DND-41 (cell line): ENCODE results near the gene FLOT1.

Experiments used
- ATAC-seq: fragments of 200-7000 bp; cut with Tn5 transposase; 3 replicates; pipeline ENCODE4 v1.9.1; 2021; ENCODE audit warnings: low read depth; ENCODE audit not compliant: insufficient read depth
- DNase-seq: peaks from one replicate; pipeline ENCODE4 v3.0.0-alpha.2; 2020
- H2AFZ ChIP-seq: 2 replicates; pipeline ENCODE4 v1.6.0; 2012; ENCODE audit warnings: low read depth, low read length
- H3K27ac ChIP-seq: 2 replicates; pipeline ENCODE4 v1.5.1; 2012; ENCODE audit warnings: low read length, inconsistent platforms
- H3K27me3 ChIP-seq: fragments of 200-600 bp; sonication (generic); 2 replicates; pipeline ENCODE4 v1.6.0; 2012; ENCODE audit warnings: low read length, mild to moderate bottlenecking, inconsistent platforms; ENCODE audit not compliant: insufficient read depth, poor library complexity
- H3K36me3 ChIP-seq: 2 replicates; pipeline ENCODE4 v1.5.1; 2012; ENCODE audit warnings: low read length, inconsistent platforms; ENCODE audit not compliant: insufficient read depth
- H3K4me1 ChIP-seq: 2 replicates; pipeline ENCODE4 v1.5.1; 2012; ENCODE audit warnings: mild to moderate bottlenecking, low read length; ENCODE audit not compliant: insufficient read depth
- H3K4me2 ChIP-seq: 2 replicates; pipeline ENCODE4 v1.6.0; 2012; ENCODE audit warnings: mild to moderate bottlenecking, moderate library complexity, low read length, inconsistent platforms; ENCODE audit not compliant: insufficient read depth
- H3K4me3 ChIP-seq, 2 experiments: fragments of 200-600 bp in 1 of 2; shearing (Covaris generic) in 1 of 2; 2 replicates each; pipeline ENCODE4 v1.5.1; 2012 to 2016; ENCODE audit warnings: inconsistent platforms in 2 of 2, low read length in 2 of 2, mild to moderate bottlenecking in 2 of 2, low read depth in 1 of 2, moderate library complexity in 1 of 2
- H3K79me2 ChIP-seq: 2 replicates; pipeline ENCODE4 v1.6.0; 2012; ENCODE audit warnings: low read length, inconsistent platforms; ENCODE audit not compliant: insufficient read depth
- H3K9ac ChIP-seq: 2 replicates; pipeline ENCODE4 v1.6.0; 2012; ENCODE audit warnings: low read depth, mild to moderate bottlenecking, inconsistent platforms, low read length, moderate library complexity
- H3K9me3 ChIP-seq: 2 replicates; pipeline ENCODE4 v1.5.1; 2012; ENCODE audit warnings: low read length, moderate library complexity, mild to moderate bottlenecking, inconsistent platforms; ENCODE audit not compliant: insufficient read depth, severe bottlenecking
- H4K20me1 ChIP-seq: 2 replicates; pipeline ENCODE4 v1.6.0; 2012; ENCODE audit warnings: low read length; ENCODE audit not compliant: insufficient read depth
- EZH2 ChIP-seq: IDR thresholded peaks from 3 replicates; pipeline ENCODE4 v1.6.1; 2012; ENCODE audit warnings: borderline replicate concordance, low read depth, mild to moderate bottlenecking, moderate library complexity, low read length, inconsistent platforms; ENCODE audit not compliant: severe bottlenecking
- TF ChIP-seq, protein P1 (sequence below): IDR thresholded peaks from 2 replicates; pipeline ENCODE4 v1.5.1; 2012; ENCODE audit warnings: borderline replicate concordance, low read length, moderate library complexity, mild to moderate bottlenecking; ENCODE audit not compliant: poor library complexity, severe bottlenecking; ENCODE audit errors: extremely low read depth

Gene FLOT1

DNA sequence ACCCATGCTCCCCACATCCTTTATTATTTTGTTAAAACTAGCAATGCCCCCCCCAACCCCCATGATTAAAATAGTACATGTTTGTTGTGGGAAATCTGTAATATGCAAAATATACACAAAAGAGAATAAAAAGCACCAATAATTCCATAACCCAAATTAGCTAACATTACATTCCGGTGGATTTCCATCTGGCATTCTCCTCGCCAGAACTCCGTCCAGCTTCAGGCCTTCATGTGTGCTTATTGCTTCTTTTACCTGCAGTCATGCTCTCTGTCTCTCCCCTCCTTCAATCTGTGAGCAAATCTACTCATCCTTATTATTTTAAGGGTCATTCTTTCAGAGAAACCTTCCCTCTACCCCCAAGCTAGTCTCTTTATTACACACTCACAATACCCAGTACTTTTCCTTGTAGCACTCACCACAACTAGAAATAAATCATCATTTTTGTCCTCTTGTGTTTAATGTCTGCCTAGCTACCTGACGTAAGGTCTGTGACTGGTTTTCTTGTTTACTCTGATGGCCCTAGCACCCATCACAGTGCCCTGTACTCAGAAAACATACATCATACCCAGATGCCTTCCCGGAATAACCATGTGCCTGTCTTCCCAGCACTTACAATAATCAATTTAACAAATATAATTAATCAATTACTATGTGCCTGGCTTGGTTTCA lies 27.5 kb upstream of the FLOT1 start:
- Histone ChIP-seq H4K20me1 (no peaks in the 10 kb centered on the region), H3K27ac (0 out of 2 replicates have a peak overlapping the region, but pooled peaks have one; percentile 62), H3K4me2 (peak overlapping the region; percentile 50; the same call in 1 of the 2 replicates), H3K27me3 (no peaks in the 10 kb centered on the region), H3K9ac (no peak overlapping the region), H2AFZ (no peak overlapping the region), H3K36me3 (no peaks in the 10 kb centered on the region), H3K79me2 (no peaks in the 10 kb centered on the region), H3K4me1 (peaks cover 28% of the 10 kb centered on the region), H3K9me3 (no peaks in the 10 kb centered on the region), H3K4me3 (no peak overlapping the region)
- DNase-seq (no peak), ATAC-seq (no peak)
- TF ChIP-seq EZH2, result no peak
- TF ChIP-seq, protein P1, sequence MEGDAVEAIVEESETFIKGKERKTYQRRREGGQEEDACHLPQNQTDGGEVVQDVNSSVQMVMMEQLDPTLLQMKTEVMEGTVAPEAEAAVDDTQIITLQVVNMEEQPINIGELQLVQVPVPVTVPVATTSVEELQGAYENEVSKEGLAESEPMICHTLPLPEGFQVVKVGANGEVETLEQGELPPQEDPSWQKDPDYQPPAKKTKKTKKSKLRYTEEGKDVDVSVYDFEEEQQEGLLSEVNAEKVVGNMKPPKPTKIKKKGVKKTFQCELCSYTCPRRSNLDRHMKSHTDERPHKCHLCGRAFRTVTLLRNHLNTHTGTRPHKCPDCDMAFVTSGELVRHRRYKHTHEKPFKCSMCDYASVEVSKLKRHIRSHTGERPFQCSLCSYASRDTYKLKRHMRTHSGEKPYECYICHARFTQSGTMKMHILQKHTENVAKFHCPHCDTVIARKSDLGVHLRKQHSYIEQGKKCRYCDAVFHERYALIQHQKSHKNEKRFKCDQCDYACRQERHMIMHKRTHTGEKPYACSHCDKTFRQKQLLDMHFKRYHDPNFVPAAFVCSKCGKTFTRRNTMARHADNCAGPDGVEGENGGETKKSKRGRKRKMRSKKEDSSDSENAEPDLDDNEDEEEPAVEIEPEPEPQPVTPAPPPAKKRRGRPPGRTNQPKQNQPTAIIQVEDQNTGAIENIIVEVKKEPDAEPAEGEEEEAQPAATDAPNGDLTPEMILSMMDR, result no peak

DNA sequence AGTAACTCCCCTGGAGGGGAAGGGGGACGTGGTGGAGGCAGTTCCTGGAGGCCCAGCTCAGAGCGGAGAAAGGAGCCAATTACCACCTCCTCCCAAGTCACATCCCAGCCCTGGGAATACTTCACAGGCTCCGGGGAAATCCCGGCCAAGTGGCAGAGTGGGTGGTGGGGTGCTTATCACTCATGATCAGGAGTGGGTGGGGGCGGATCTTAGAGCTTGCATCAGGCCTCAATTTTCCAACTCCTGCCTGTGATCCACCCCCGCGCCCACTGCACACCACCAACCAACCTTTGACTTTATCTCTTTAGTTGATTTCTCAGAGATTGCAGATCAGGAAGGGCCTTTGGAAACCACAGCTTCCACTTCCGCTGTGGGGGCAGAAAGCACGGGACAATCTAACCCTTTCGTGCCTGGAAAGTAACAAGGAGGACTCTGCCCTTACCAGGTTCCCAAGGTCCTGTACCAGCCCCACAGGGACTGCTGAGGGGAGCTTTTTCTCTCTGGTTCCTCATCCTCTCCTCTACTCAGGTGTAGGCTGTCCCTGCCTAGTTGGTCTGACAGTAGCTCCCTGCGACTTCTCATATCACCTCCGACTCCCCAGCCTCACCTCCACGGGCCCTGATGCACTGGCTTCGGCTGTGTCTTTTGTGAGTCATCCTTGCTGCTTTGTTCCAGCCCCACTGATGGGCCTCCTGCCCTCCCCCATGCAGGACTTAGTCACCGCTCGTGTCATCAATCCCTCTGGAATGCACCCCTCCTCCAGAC lies 26.8 kb upstream of the FLOT1 start:
- H3K4me1 ChIP-seq, result peaks cover 30% of the 10 kb centered on the region
- no peaks in the 10 kb centered on the region for H3K36me3 ChIP-seq
- peak; percentile 85 for ATAC-seq
- TF ChIP-seq, protein P1, result no peak
- no peak for TF ChIP-seq EZH2
- peak overlapping the region in 1 of 2 experiments; percentile 11; a peak in 1 of 4 replicates for H3K4me3 ChIP-seq
- H4K20me1 ChIP-seq, result no peaks in the 10 kb centered on the region
- H3K27ac ChIP-seq, result peak overlapping the region; percentile 62
- H2AFZ ChIP-seq, result no peak overlapping the region
- H3K9ac ChIP-seq, result peak overlapping the region; percentile 8; the same call in 1 of the 2 replicates
- peak overlapping the region; percentile 50 for H3K4me2 ChIP-seq
- H3K27me3 ChIP-seq, result no peaks in the 10 kb centered on the region
- no peaks in the 10 kb centered on the region for H3K79me2 ChIP-seq
- no peaks in the 10 kb centered on the region for H3K9me3 ChIP-seq
- DNase-seq, result peak; percentile 85

DNA sequence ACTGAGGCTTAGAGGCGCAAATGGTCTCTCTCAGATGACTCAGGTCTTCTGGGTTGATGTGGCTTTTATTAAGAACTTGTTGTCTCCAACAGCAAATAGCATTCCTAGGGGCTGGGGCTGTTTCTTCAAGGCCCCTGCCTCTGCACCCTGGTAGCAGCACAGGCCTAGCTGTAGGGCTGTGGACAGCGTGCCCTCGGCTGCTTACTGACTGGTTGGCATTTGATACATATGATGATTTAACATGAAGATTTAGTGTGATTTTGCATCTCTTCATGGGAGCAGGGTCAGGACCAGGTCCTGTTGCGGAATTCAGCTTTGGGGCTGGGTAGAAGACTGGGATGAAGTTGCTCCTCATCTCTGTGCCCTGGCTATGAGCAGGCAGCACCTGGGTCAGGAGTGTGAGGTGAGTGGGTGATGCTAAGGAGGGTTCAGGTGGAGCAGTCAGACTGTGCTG lies 26.2 kb upstream of the FLOT1 start:
- ATAC-seq (peak; percentile 13; the same call in 1 of the 3 replicates), DNase-seq (no peak)
- no peaks in the 10 kb centered on the region for H3K9me3 ChIP-seq
- H3K4me3 ChIP-seq, result peak overlapping the region in 1 of 2 experiments; percentile 11; a peak in 1 of 4 replicates
- no peak overlapping the region for H2AFZ ChIP-seq
- H3K27me3 ChIP-seq, result no peaks in the 10 kb centered on the region
- no peaks in the 10 kb centered on the region for H4K20me1 ChIP-seq
- H3K79me2 ChIP-seq, result no peaks in the 10 kb centered on the region
- peaks cover 36% of the 10 kb centered on the region for H3K4me1 ChIP-seq
- peak overlapping the region; percentile 50 for H3K4me2 ChIP-seq
- H3K9ac ChIP-seq, result peak overlapping the region; percentile 8; the same call in 1 of the 2 replicates
- peak overlapping the region; percentile 62 for H3K27ac ChIP-seq
- no peak for TF ChIP-seq EZH2
- TF ChIP-seq, protein P1, result no peak
- H3K36me3 ChIP-seq, result no peaks in the 10 kb centered on the region
